Bronchial smooth muscle cell (primary cell): ENCODE data around the gene EDN2. TPM values are rescaled to one million over a fixed set of nuclear protein-coding genes. Genes with fewer than 3 reads are reported as not detected.

Source experiments
- total RNA-seq: library from RNA; depleted of rRNA; stranded (reverse); fragments of >200 nt; gene quantifications from 2 replicates; pipeline ENCODE4 v1.2.1, GENCODE V29; 2014

The EDN2 gene
- 0.47 TPM in 1 of 2 replicates, not detected in the other for total RNA-seq

DNA sequence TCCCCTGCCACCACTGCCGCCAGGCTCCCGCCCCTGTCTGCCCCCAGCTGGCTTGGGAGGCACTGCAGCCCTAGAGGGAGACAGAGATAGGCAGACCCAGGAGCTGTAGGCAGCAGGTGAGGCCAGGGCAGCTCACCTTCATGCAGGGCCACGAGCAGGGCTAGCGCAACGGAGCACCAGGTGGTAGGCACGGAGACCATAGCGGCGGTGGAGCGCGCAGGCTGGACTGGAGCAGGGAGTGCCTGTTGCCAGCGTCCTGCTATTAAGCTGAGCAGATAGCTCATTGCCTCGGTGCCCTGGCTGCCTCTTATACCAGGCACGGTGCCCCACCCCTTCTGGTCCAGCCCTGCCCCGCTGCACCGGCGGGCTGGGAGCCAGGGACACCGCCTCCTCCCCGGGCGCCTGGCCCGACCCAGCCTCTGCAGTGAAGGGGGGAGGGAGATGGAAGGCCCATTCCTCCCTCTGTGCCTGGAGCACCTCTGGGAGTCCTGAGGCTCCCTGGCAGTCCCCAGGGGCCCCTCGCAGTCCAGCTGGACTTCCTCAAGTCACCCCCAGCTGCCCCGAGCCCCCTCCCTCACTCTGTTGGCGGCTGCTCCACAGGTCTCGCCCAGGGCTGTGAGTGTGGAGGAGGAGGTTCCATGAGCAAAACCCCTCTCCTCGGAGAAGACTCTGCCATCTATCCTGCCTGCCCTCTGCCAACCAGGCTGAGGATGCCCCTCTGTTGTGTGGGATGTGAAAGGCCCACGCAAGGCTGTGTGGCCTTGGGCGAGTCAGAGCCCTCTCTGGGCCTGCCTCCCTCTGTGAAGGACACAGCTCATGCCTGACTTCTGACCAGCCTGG, at the start of gene EDN2:
TSS of gene EDN2 (minus strand) at position 282 of the 840 bp plus-strand sequence. CDS start at position 200, 82 bp downstream.

Other genes with a start within 250 kb of the EDN2 start
- gene SCMH1, start 242.4 kb downstream of the EDN2 start, total RNA-seq = 10.2 and 10.5 TPM in 2 replicates
- not detected in 2 replicates for gene FOXO6, start 123.2 kb downstream of the EDN2 start, total RNA-seq